SH-SY5Y (cell line): ENCODE data around the gene SUPT6H.

Experiments used
- GATA2 ChIP-seq: IDR thresholded peaks from 2 replicates; pipeline ENCODE4 v1.6.1; 2011; ENCODE audit warnings: mild to moderate bottlenecking, low read depth, low read length
- GATA3 ChIP-seq: IDR thresholded peaks from 2 replicates; pipeline ENCODE4 v1.6.1; 2011; ENCODE audit warnings: low read depth, mild to moderate bottlenecking, low read length, moderate library complexity

Gene SUPT6H

DNA sequence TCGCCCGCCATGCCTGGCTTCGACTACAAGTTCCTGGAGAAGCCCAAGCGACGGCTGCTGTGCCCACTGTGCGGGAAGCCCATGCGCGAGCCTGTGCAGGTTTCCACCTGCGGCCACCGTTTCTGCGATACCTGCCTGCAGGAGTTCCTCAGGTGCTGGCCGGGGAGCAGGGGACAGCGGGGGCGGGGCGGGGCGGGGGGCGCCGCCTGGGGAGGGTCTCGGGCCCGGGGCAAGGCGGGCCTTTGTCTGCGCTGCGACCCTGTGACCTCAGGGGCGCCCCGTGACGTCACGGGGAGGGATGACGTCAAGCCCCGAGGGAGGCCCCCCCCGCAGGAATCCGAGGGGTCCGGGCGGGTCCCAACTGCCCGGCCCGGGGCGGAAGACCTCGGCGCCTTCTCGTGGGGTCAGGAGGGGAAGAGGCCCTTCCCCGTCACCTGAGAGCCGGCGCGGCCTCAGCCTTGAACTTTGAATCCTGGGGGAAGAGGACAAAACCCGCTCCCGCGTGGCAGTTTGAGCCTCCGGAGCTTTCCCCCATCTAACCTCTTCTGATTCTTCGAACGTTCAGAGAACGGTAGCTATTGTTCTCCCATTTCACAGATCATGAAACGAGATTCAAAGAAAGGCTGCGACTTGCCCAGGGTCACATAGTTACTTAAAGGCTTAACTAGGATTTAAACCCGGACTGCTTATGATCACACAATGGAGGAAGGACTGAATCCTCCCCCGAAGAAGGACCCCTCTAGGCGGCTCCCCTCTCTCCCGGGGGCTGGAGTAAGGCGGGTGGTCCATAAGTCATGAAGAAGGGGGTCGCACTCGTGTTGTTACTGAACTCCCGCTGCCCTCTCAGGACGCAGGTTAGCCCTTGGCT lies 82.3 kb downstream of the SUPT6H start:
- TF ChIP-seq GATA2 (no peak), GATA3 (no peak)

DNA sequence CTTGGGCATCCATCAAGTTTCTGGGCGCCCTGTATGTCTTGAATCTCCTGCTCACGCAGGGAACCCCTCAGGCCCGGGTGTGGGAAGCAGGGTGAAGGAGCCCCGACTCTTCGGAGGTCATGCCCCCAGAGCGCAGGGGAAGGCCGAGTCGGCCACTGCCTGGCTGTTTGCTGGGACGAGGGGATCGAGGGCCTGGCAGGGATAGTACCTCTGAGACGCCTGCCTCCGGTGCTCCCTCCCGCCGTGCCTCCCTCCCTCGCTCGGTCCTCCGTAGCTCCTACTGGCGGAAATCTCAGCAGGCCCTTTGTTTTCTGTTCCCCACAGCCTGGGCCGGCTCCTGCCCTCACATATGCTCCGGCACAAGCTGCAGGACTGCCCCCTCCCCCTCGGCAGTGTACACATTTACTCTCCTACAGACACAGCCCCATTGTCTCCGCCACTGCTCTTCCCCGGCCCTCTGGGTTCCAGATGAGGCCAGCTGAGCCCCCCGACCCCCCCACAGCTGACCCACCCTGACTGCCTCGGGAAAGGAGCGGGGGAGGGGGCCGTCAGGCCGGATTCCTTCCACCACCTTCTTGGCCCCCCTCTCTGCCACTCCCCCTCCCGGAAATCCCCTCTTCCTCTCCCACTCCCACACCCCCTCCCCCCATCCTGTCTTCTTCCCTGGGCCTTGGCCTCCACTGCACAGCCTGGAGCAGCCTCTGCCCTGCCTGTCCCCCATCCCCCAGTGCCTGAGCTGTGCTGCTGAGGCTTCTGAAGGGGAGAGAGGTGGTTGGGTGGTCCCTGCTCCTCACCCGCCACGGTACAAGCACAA lies 83.2 kb downstream of the SUPT6H start:
- no peak for TF ChIP-seq GATA3
- TF ChIP-seq GATA2: no peak

DNA sequence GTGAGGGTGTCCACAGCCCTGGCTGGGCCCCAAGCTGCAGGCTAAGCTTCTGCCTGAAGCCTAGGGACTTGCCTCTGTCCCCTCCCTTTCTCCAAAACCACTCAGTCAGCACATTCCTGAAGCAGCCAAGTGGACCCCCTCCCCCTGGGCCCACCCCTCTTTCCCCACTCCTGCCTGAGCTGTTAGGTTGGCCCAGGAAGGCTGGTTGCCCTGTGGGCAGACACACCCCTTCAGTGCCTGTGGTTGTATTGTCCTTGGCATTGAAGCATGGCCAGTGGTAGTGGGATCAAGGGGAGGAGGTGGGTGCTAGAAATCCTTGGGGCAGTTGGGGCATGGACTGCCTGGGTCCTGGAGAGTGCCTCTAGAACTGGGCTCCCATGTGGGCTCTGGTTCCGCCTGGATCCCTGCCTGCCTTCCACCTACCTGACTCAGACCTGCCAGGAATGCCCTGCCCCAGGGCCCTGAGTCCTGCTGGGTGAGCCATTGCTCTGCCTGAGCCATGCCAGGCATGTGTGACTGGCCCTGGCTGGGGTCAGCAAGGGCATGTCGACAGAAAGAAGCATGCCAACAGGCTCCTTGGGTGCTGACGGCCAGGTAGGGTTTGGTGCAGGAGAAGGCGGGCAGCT lies 83.9 kb downstream of the SUPT6H start:
- no peak for TF ChIP-seq GATA3
- TF ChIP-seq GATA2: no peak

DNA sequence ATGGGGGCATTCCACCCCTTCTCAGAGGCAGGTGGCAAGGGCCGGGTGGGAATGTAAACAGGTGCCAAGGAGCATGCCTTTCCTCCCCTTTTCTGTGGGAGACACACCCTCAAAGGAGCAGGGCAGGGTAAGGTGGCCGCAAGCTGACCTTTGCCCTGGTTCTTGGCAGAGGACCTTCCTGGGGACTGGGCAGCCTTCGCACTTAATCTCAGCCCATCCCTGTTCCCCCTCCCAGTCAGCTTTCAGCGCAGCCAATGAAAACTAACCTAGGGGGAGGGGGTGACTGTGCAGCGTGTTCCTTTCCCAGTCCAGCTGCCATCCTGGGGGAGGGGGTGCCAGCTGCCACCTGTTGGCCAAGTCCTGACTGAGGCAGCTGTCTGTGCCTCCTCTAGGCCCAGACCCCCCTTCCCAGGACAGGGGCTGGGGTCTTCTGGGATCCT lies 84.6 kb downstream of the SUPT6H start:
- no peak for TF ChIP-seq GATA3
- no peak for TF ChIP-seq GATA2

DNA sequence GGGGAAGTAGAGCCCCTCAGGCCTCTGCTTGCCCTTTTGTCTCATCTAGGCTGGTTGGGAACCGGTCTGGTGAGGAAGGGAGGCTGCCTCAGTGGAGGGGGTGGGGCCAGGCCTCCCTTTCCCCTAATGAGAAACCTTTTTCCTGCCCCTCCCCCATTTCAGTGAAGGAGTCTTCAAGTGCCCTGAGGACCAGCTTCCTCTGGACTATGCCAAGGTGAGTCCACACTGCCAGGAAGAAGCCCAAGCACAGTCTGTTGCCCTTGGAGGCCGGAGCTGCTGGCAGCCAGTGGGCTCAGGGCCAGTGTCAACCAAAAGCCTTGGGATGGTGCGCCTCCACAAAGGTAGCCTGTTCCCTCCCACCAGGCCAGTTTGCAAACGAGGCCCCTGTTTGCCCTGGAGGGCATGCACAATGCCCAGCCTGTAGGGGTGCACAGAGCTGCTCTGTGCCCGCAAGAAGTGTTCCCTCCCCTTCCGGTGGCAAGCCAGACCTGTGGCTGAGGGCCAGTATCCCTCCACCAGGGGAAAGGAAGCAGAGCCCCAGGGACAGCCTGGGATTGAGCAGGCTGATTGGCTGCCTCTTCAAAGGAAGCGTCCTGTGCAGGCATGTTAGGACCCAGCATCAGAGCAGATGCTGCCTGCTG lies 85.2 kb downstream of the SUPT6H start:
- TF ChIP-seq GATA2: no peak
- TF ChIP-seq GATA3: no peak

DNA sequence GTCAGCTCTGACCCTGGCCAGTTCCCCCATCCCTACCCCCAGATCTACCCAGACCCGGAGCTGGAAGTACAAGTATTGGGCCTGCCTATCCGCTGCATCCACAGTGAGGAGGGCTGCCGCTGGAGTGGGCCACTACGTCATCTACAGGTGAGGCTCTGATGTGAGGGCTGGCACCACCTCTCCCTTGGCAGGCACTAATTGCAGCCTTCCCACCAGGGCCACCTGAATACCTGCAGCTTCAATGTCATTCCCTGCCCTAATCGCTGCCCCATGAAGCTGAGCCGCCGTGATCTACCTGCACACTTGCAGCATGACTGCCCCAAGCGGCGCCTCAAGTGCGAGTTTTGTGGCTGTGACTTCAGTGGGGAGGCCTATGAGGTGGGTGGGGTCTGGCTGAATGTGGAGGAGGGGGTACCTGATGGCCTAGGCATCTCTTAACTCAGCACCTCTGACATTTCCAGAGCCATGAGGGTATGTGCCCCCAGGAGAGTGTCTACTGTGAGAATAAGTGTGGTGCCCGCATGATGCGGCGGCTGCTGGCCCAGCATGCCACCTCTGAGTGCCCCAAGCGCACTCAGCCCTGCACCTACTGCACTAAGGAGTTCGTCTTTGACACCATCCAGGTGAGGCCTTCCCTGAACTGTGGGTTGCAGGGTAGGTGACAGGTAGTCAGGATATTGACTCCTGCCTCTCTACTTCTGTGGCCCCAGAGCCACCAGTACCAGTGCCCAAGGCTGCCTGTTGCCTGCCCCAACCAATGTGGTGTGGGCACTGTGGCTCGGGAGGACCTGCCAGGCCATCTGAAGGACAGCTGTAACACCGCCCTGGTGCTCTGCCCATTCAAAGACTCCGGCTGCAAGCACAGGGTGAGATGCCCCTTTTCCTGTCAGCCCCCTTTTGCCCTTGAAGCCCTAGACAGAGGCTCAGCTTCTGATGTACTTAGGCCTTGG lies 86.1 kb downstream of the SUPT6H start:
- TF ChIP-seq GATA3: no peak
- TF ChIP-seq GATA2: no peak

DNA sequence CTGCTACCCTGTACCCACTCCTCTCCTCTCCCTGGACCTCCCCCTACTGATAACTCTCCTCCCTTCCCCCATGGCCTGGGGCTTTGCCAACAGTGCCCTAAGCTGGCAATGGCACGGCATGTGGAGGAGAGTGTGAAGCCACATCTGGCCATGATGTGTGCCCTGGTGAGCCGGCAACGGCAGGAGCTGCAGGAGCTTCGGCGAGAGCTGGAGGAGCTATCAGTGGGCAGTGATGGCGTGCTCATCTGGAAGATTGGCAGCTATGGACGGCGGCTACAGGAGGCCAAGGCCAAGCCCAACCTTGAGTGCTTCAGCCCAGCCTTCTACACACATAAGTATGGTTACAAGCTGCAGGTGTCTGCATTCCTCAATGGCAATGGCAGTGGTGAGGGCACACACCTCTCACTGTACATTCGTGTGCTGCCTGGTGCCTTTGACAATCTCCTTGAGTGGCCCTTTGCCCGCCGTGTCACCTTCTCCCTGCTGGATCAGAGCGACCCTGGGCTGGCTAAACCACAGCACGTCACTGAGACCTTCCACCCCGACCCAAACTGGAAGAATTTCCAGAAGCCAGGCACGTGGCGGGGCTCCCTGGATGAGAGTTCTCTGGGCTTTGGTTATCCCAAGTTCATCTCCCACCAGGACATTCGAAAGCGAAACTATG lies 87.0 kb downstream of the SUPT6H start:
- TF ChIP-seq GATA2 (no peak), GATA3 (no peak)

DNA sequence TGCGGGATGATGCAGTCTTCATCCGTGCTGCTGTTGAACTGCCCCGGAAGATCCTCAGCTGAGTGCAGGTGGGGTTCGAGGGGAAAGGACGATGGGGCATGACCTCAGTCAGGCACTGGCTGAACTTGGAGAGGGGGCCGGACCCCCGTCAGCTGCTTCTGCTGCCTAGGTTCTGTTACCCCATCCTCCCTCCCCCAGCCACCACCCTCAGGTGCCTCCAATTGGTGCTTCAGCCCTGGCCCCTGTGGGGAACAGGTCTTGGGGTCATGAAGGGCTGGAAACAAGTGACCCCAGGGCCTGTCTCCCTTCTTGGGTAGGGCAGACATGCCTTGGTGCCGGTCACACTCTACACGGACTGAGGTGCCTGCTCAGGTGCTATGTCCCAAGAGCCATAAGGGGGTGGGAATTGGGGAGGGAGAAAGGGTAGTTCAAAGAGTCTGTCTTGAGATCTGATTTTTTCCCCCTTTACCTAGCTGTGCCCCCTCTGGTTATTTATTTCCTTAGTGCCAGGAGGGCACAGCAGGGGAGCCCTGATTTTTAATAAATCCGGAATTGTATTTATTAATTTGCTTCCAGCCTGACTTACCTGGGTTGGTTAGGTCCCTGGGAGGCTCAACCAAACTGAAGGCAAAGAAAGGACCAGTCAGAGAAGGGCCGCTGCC lies 87.6 kb downstream of the SUPT6H start:
- TF ChIP-seq GATA3 (no peak), GATA2 (no peak)

DNA sequence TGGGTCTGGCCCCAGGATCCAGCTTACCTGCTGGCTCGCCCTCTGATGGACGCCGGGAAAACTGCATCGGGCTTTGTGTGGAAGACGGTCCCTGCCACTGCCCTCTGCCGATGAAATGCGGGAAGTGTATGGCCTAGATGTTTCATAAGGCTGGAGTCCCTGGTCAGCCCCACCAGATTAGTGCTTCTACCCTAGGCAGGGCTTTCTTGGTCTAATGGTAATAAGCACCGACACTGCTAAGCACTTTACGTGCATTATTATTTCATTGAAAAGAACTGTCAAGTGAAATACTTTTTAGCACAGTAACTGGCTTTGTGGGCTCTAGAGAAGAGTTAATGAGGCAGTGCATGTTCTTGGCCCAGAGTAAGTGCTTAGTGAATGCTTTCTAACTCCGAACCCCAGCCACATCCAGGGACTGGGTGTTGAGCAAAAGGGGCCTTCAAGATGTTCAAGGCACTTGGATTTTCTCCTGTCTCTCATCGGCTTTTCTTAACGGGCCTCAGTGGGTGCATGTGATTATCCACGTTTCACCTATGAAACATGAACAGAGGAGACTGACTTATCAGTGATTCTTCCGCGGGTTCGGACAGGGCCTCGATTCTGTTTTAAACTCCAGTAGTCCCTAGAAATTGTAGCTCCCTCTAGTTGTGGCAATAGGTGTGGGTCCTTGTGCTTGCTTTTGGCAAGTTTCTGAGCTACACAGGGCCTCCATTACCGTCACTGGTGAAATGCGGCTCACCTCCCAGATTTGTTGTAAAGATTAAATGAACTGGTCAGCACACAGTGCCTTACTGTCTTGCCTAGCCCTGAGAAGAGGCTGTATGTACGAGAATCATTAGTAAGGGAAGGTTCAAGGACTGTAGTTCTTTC lies 88.4 kb downstream of the SUPT6H start:
- TF ChIP-seq GATA2 (no peak), GATA3 (no peak)

DNA sequence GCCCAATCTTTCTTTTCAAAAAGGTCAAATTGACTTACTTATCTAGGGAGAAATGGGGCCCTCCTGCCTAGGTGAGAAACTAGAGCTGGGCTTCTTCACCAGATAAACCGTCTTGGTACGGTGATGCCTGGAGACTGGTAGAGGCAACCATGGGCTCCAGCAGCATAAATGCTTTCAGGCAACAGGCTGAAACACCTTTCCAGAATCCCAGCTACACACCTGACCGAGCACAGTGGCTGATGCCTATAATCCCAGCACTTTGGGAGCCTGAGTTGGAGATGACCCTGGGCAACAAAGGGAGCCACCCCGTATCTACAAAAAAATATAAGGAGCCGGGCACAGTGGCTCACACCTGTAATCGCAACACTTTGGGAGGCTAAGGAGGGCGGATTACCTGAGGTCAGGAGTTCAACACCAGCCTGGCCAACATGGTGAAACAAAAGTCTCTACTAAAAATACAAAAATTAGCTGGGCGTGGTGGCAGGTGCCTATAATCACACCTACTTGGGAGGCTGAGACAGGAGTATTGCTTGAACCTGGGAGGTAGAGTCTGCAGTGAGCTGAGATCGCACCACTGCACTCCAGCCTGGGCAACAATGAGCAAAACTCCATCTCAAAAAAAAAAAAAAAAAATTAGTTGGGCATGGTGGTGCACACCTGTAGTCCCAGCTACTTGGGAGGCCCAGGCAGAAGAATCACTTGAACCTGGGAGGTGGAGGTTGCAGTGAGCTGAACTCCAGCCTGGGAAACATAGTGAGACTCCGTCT lies 89.8 kb downstream of the SUPT6H start:
- TF ChIP-seq GATA2 (no peak), GATA3 (no peak)
